BE2C (cell line): ENCODE measurements around the gene MICU2.

Source experiments
- DNase-seq: peaks from one replicate; pipeline ENCODE4 v3.0.0-alpha.2; 2020
- H3K27me3 ChIP-seq: fragments of 250-450 bp; sonication (Bioruptor Pico); 2 replicates; pipeline ENCODE4 v1.5.1; 2020; ENCODE audit warnings: mild to moderate bottlenecking
- H3K36me3 ChIP-seq: fragments of 250-450 bp; sonication (Bioruptor Pico); 2 replicates; pipeline ENCODE4 v1.5.1; 2020; ENCODE audit warnings: mild to moderate bottlenecking
- H3K4me1 ChIP-seq: fragments of 250-450 bp; sonication (Bioruptor Pico); 2 replicates; pipeline ENCODE4 v1.5.1; 2020
- H3K4me3 ChIP-seq: 2 replicates; pipeline ENCODE4 v1.5.1; 2011; ENCODE audit warnings: low read depth, low read length
- H3K9me3 ChIP-seq: fragments of 250-450 bp; sonication (Bioruptor Pico); 2 replicates; pipeline ENCODE4 v1.5.1; 2020
- CTCF ChIP-seq: IDR thresholded peaks from 2 replicates; pipeline ENCODE4 v1.5.1; 2012; ENCODE audit warnings: mild to moderate bottlenecking, low read depth, low read length

MICU2 gene

GRCh38 chr13:21516805-21517204 lies 87.2 kb downstream of the MICU2 start:
- Histone ChIP-seq H3K4me1 (no peaks in the 10 kb centered on the region), H3K27me3 (no peaks in the 10 kb centered on the region), H3K4me3 (no peak overlapping the region), H3K36me3 (no peaks in the 10 kb centered on the region), H3K9me3 (no peaks in the 10 kb centered on the region)
- TF ChIP-seq CTCF: no peak
- DNase-seq: no peak

- Histone ChIP-seq H3K36me3 (no peaks in the 10 kb centered on the region; the same call in 1 of the 2 replicates), H3K27me3 (no peaks in the 10 kb centered on the region), H3K4me3 (no peak overlapping the region), H3K4me1 (no peaks in the 10 kb centered on the region), H3K9me3 (no peaks in the 10 kb centered on the region)
- no peak for TF ChIP-seq CTCF
- DNase-seq: no peak
Observed at GRCh38 chr13:21511849-21512248, 92.1 kb downstream of the MICU2 start.

- Histone ChIP-seq H3K27me3 (no peaks in the 10 kb centered on the region), H3K4me1 (no peaks in the 10 kb centered on the region), H3K36me3 (no peaks in the 10 kb centered on the region; the same call in 1 of the 2 replicates), H3K9me3 (no peaks in the 10 kb centered on the region), H3K4me3 (no peak overlapping the region)
- peak; percentile 21 for DNase-seq
- TF ChIP-seq CTCF: no peak
Observed at GRCh38 chr13:21504379-21504778, 99.6 kb downstream of the MICU2 start.

GRCh38 chr13:21501686-21502085 lies 102.3 kb downstream of the MICU2 start:
- H3K9me3 ChIP-seq: no peaks in the 10 kb centered on the region
- no peak for DNase-seq
- H3K4me3 ChIP-seq: no peak overlapping the region
- H3K36me3 ChIP-seq: no peaks in the 10 kb centered on the region
- TF ChIP-seq CTCF: peak; percentile 37
- no peaks in the 10 kb centered on the region for H3K4me1 ChIP-seq
- H3K27me3 ChIP-seq: no peaks in the 10 kb centered on the region

- H3K4me1 ChIP-seq: no peaks in the 10 kb centered on the region
- no peaks in the 10 kb centered on the region for H3K9me3 ChIP-seq
- DNase-seq: no peak
- no peak for TF ChIP-seq CTCF
- H3K36me3 ChIP-seq: no peaks in the 10 kb centered on the region
- no peak overlapping the region for H3K4me3 ChIP-seq
- H3K27me3 ChIP-seq: no peaks in the 10 kb centered on the region
Observed at GRCh38 chr13:21486322-21486721, 117.6 kb downstream of the MICU2 start.

- Histone ChIP-seq H3K9me3 (no peaks in the 10 kb centered on the region), H3K36me3 (no peaks in the 10 kb centered on the region), H3K27me3 (peaks cover 4% of the 10 kb centered on the region; the same call in 1 of the 2 replicates), H3K4me3 (no peak overlapping the region), H3K4me1 (no peaks in the 10 kb centered on the region)
- DNase-seq: no peak
- TF ChIP-seq CTCF: no peak
Observed at GRCh38 chr13:21483748-21484147, 120.2 kb downstream of the MICU2 start.
